GM18517 (cell line): ENCODE data around the gene CAGE1.
A peak's percentile ranks its signal among the peaks of the same experiment; 100 is the strongest.
"Not testable (repeated sequence)": the region's sequence is repeated elsewhere in the genome, so short reads cannot be mapped to it uniquely, and the experiment has no call there.

ENCODE experiments used
- ATAC-seq: cut with Tn5 transposase; IDR thresholded peaks from one replicate; pipeline ENCODE4 v1.9.1; 2021; ENCODE audit warnings: mild to moderate bottlenecking, moderate library complexity; ENCODE audit not compliant: unreplicated experiment

The CAGE1 gene

DNA sequence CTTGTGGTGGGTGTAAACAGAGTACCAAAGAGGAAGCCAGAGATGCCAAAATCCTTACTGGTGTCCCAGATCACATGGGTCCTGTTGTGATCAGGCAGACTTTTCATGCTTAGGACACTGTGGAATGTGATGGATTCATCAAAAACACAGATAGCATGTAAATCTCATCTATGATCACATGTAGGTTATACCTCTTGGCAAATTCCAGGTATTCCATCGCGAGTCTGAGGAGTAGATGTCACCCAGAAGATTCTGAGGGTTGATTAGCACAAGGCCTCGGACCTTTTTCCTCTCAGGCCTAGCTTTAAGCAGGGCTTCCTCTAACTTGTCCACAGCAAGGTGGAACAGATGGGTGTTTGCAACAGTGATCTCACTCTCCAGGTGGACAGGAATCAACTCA lies 48.3 kb downstream of the CAGE1 start:
- no peak for ATAC-seq

DNA sequence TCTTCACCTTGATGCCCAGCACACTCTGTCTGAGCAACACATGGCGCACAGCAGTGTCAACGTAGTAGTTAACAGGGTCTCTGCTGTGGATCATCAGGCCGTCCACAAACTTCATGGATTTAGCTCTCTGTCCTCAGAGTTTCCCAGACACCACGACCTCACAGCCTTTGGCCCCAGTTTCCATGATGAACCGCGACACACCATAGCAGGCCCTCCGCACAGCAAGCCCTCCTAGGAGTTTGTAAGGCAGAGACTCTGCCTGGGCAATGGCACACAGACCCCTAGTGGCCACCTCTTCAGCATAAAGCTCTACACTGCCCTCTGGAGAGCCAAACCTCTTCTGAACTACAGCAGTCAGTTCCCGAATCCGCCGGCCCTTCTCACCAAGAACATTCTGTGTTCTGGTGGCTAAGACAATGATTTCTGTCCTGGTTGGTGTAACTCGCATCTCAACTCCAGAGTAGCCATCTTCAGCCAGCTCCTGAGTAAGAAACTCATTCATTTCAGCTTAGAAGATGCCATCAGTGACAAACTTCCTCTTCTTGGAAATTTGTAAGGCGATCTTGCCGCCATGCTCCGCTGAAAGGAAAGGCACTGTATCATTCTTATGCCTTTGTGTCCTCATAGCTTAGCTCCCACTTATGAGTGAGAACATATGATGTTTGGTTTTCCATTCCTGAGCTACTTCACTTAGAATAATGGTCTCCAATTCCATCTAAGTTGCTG lies 50.4 kb downstream of the CAGE1 start:
- ATAC-seq: not testable (repeated sequence)

DNA sequence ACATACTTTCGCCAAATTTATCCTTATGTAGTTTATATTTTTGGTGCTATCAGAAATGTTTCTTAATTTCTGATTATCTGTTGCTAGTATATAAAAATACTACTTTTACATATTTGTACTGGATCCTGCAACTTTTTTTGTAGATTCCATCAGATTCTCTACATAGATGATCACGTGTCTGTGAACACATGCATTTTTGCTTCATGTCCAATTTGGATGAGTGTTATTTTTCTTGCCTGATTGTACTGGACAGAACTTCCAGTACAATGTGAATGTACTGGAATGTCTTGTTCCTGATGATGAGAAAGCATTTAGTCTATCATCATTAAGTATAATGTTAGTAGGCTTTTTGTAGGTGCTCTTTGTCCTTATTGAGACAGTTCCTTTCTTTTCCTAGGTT lies 51.5 kb downstream of the CAGE1 start:
- no peak for ATAC-seq

DNA sequence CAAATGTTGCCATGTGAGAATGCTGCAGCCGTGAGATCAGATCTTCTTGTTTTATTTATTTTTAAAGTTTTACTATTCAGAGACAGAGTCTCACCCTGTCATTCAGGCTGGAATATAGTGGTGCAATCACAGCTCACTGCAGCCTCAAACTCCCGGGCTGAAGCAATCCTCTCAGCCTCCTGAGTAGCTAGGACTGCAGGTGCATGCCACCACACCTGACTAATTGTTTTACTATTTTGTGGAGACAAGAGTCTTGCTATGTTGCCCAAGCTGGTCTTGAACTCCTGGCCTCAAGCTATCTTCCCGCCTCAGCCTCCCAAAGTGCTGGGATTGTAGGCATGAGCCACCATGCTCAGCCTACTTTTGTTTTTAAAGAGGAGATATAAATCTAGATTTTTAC lies 54.0 kb downstream of the CAGE1 start:
- no peak for ATAC-seq

DNA sequence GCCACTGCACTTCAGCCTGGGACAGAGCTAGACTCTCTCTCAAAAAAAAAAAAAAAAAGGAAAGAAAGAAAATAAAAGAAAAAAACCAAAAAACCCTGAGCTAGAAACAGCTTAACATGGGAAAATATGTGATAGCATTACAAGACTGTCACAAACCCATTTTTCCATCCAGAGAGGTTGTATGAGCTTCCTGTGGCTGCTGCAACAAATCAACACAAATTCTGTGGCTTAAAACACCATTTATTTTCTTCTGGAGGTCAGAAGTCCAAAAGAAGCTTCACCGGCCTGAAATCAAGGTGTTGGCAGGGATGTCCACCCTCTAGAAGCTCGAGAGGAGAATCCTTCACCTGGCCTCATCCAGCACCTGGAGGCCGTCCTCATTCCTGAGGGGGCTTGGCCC lies 54.9 kb downstream of the CAGE1 start:
- no peak for ATAC-seq

DNA sequence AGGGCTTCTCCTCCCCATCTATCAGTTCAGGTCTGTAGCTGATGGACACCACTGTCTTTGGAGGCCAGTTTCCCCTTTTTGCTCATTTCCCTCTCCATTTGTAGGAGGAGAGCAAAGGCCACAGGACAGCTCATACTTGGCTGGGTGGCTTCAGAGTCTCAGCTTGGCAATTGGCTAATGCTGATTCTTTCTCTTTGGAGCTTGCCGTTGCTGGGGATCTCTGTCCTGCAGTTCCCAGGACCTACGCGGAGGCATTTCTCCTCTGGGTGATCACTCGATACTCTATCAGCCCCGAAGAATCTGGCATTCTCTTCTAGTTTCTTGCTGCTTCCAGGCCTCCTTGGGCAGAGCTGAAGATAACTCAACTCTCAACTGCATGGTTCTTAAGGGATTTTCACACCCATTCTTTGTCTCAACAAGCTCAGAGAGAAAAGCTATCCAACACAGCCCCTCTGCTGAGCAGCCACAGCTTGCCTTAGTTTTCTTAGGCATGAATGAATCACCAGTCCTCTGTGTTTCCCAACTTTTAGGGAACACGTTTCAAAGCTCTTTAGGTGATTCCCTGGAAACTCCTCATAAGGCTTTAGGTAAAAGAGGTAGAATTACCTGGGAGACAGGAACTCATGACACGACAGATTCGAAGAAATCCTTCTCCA lies 57.3 kb downstream of the CAGE1 start:
- ATAC-seq: no peak

DNA sequence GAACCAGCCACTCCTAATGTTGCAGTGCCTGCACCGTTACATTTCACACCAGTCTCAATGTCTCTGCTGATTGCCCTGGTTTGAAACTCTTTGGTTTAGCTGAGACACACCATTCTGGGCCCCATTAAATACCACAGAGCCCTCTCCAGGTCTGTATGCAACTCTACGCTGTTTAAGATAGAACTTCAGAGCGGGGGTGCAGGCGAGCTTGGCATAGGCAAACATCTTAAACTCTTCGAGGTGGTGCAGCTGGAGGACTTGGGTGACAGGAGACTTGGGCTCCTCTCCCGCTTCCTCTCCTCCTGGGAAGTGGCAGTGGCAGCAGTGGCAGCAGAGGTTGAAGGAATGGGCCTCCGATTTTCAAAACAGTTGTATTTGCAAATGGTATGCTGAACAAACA lies 58.1 kb downstream of the CAGE1 start:
- no peak for ATAC-seq

DNA sequence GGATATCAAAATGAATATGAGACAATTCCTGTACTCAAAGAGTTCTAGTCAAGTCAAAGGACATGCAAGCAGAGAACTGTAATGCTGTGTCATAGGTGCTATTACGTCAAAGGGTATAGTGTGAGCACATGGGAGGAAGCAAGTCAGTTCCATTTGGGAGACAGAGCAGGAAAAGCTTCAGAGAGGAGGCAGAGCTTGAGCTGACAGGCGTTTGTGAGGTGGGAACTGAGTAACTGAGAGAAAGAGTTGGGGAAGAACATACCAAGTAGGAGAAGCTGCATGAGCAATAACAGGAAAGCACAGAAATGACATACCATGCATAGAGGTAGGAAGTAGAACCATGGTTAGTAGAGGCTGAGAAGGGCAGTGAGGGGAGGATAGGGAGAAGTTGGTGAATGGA lies 61.3 kb downstream of the CAGE1 start:
- ATAC-seq: no peak

DNA sequence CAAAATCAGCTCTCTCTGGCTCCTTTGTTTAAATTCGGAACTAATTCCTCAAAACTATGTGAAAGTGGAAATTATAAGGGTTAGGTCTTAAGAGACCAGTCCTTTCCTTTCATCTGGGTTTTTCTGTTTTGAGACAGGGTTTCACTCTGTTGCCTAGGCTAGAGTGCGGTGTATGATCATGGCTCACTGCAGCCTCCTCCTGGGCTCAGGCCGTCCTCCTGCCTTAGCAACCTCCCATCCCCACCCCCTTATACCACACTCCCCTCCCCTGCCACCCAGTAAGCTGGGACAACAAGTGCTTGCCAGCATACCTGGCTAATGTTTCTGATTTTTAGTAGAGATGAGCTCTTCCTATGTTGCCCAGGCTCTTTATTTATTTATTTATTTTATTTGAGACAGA lies 63.8 kb downstream of the CAGE1 start:
- ATAC-seq: no peak

DNA sequence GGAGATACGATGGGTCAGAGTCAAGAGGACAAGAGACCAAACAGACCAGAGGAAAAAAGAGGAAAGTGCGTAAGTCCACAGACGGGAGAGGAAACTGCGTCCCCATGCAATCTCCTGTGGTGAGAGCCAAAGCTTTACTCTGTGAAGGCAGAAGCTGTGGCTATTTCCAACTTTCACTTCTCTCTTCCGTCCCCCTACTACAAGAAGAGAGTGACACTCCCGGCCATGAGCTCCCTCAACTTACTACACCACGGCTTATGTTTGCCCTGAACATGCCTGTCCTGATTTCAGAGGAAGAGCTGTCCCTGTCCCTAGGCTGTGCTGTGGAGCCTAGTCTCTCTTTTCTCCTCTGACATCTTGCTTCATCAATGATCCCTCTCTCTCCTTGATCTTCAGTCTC lies 65.0 kb downstream of the CAGE1 start:
- peak; percentile 51 for ATAC-seq

DNA sequence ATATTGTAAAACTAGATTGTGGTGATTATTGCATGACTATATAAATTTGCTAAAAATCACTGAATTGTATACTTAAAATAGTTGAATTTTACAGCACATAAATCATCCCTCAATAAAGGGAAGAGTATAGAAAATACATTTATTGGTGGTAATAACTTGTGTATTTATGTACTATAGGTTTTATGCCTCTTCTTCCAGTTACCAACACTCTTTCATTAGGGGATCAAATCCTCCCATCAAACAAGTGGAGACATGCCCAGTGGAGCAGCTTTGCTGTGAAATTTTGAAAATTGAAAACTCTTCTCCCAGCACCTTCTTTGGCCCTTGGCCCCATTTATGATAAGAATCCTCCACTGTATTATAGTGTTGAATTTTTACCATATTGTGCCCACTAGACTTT lies 66.5 kb downstream of the CAGE1 start:
- ATAC-seq: no peak

DNA sequence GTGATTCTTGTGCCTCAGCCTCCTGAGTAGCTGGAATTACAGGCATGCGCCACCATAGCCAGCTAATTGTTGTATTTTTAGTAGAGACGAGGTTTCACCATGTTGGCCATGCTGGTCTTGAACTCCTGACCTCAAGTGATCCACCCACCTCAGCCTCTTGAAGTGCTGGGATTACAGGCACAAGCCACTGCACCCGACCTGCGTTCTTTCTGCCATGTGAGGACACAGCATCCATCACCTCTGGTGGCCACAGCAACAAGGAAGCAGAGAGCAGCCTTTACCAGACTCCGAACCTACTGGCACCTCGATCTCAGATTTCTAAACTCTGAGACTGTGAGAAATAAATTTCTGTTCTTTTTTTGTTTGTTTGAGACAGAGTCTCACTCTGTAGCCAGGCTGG lies 67.7 kb downstream of the CAGE1 start:
- not testable (repeated sequence) for ATAC-seq

DNA sequence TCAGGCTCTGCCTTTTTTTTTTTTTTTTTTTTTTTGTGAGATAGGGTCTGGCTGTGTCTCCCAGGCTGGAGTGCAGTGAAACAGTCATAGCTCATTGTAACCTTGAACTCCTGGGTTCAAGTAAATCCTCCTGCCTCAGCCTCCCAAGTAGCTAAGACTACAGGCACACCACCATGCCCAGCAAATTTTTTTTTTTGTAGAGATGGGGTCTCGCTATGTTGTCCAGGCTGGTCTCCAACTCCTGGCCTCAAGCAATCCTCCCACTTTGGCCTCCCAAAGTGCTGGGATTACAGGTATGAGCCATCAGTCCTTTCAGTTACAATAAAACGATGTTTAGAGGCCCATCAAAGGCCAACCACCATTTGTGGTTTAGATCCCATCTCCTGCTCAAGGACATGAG lies 70.1 kb downstream of the CAGE1 start:
- ATAC-seq: not testable (repeated sequence)

DNA sequence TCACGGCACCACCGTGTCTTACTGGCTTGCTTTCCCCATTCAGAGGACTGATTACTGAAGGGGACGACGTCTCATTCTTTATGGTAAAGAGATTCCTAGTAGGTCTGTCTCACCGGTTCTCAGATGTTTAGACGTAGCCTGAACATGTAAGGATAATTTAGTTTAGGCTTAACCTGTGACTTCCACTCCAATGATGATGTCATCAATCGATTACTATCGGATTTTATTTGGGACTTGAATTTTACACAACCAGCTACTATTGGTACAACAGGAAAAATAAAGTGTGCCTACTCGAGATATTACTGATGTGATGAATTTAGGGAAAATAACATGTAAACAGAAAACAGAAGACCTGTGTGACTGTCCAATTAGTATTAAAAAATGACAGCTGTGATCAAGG lies 72.0 kb downstream of the CAGE1 start:
- no peak for ATAC-seq

DNA sequence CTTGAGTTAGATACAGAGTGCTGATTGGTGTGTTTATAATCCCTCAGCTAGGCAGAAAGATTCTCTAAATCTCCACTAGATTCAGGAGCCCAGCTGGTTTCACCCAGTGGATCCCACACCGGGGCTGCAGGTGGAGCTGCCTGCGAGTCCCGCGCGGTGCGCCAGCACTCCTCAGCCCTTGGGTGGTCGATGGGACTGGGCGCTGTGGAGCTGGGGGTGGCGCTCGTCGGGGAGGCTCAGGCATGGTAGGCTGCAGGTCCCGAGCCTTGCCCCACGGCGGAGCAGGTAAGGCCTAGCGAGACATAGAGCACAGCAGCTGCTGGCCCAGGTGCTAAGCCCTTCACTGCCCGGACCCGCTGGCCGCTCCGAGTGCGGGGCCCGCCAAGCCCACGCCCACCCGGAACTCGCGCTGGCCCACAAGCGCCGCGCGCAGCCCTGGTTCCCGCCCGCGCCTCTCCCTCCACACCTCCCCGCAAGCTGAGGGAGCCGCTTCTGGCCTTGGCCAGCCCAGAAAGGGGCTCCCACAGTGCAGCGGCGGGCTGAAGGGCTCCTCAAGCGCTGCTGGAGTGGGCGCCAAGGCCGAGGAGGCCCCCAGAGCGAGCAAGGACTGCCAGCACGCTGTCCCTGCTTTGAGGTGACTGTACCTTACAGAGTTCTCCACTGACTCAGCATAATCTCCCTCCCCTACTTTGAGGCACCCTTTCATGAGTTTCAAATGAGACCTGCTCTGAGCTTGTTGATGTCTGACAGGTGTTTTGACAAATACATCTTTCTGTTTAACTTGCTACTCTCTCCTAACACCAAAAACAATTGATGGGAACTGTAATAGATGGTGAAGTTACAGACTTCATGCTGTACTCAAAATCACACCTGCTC lies 72.6 kb downstream of the CAGE1 start:
- ATAC-seq: no peak

DNA sequence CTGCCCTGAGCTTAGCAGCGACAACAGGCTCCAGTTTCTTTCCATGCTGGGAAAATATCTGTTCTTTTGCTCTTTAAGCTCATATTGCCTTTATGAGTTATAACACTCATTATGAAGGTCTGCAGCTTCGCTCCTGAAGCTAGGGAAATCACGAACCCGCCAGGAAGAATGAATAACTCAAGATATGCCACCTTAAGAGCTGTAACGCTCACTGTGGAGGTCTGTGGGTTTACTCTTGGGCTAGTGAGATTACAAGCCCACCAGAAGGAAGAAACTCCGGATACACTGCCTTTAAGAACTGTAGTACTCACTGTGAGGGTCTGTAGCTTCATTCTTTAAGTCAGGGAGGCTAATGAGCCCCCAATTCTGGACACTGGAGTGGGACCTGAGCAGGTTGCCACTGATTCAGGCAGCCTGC lies 73.6 kb downstream of the CAGE1 start:
- ATAC-seq: no peak

DNA sequence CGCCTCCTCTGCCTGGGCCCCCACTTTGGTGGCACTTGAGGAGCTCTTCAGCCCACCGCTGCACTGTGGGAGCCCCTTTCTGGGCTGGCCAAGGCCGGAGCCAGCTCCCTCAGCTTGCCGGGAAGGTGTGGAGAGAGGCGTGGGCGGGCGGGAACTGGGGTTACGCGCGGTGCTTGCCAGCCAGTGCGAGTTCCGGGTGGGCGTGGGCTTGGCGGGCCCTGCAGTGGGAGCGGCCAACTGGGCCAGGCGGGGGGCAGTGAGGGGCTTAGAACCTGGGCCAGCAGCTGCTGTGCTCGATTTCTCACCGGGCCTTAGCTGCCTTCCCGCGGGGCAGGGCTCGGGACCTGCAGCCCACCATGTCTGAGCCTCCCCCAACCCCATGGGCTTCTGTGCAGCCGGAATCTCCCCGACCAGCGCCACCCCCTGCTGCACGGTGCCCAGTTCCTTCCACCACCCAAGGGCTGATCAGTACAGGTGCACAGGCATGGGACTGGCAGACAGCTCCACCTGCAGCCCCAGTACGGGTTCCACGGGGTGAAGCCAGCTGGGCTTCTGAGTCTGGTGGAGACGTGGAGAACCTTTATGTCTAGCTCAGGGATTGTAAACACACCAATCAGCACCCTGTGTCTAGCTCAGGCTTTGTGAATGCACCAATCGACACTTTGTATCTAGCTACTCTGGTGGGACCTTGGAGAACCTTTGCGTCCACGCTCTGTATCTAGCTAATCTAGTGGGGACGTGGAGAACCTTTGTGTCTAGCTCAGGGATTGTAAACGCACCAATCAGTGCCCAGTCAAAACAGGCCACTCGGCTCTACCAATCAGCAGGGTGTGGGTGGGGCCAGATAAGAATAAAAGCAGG lies 74.2 kb downstream of the CAGE1 start:
- ATAC-seq: not testable (repeated sequence)

DNA sequence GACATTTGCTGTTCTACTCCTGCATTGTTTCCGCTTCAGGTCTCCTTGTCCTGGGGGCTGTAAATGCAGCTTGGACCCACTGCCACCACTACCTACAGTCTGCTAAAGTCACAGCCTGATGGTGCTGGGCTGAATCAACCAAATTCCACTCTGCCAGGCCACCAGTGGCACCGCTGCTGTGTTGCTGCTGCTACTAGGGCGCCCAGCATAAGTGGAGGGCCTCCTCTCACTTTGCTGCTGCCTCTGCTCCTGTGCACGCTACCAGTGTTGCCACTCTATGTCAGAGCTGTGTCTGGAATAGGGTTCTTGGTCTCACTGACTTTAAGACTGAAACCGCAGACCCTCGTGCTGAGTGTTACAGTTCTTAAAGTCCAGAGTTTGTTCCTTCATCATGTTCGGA lies 75.1 kb downstream of the CAGE1 start:
- no peak for ATAC-seq

DNA sequence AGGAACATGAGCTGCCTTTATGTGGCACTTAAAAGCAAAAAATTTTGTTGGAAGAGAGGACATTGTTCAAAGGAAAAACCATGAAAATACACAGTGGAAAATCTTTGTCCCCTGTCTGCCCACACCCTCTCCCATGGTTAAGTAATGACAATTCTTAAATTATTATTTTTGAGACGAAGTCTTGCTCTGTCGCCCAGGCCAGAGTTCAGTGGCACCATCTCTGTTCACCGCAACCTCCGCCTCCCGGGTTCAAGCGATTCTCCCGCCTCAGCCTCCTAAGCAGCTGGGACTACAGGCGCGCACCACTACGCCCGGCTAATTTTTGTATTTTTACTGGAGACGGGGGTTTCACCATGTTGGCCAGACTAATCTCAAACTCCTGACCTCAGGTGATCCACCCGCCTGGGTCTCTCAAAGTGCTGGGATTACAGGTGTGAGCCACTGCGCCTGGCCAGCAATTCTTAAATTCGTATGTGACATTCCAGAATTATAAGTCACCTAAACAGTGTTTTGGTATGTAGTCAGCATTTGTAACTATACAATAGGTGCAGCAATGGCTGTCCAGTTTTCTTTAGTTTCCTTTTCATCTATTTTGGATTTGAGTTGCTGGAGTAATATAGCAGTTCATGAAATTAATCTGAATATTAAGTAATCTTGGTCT lies 75.9 kb downstream of the CAGE1 start:
- no peak for ATAC-seq
